ENCODE data around the gene SNX5.

The SNX5 gene

DNA sequence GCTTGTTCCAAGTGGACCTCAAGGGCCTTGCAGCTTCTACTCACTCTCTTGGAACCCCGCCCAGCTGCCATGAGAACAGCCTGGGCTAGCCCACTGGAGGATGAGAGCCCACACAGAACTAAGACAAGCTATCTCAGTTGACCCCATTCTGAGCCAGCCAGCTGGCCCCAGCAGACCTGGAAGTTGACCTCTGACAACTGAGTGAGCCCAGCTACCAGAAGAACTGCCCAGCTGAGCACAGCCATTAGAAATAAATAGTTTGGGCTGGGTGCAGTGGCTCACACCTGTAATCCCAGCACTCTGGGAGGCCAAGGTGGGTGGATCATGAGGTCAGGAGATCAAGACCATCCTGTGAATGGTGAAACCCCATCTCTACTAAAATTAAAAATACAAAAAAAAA lies 37.1 kb downstream of the SNX5 start:
- H3K4me3 ChIP-seq (ENCODE audit: low read depth, low read length) = no peak overlapping the region
- H2AFZ ChIP-seq (ENCODE audit: low read length, unreplicated experiment) = no peak overlapping the region
- no peaks in the 10 kb centered on the region for H3K36me3 ChIP-seq (ENCODE audit: insufficient read depth, low read length)
- H3K79me2 ChIP-seq (ENCODE audit: control insufficient read depth, insufficient read depth, low read length, unreplicated experiment) = no peaks in the 10 kb centered on the region
- H3K4me1 ChIP-seq (ENCODE audit: control insufficient read depth, insufficient read depth, low read length, unreplicated experiment) = peaks cover 7% of the 10 kb centered on the region
- H3K27ac ChIP-seq (ENCODE audit: low read depth, low read length) = no peak overlapping the region
- no peaks in the 10 kb centered on the region for H3K27me3 ChIP-seq (ENCODE audit: insufficient read depth, low read length)

DNA sequence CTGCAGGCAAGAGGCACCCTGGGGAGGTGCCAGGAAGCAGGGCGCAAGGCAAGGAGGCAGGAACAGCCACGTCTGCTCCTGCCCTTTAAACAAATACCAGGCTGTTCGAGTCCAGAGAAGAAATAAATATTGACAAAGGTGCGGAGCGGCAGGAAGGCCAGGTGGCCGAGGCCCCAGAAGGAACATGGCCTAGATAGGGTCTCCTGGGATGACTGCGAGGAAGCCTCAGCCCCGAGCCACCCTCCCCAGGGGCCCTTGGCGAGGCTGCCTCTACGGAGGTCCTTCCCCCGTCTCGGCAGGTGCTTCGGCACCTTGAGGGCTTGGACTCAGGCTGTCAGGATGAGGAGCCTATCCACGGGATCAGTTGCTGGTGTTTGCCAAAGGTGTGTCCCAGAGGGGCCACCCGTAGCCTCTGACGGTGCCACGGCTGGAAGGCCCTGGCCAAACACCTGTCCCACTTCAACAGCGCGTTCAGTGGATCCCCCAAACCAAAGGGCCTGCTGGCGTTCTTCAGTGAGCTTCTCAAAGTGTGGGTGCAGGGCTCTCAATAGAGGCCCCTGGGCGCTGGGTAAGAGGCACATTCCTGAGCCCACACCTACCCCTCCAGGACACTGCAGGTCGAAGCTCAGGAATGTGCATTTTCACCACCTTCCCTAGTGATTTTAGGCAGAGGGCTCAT lies 39.8 kb downstream of the SNX5 start:
- H3K4me3 ChIP-seq (ENCODE audit: low read depth, low read length) = no peak overlapping the region
- no peaks in the 10 kb centered on the region for H3K27me3 ChIP-seq (ENCODE audit: insufficient read depth, low read length)
- no peaks in the 10 kb centered on the region for H3K79me2 ChIP-seq (ENCODE audit: control insufficient read depth, insufficient read depth, low read length, unreplicated experiment)
- H3K4me1 ChIP-seq (ENCODE audit: control insufficient read depth, insufficient read depth, low read length, unreplicated experiment) = no peaks in the 10 kb centered on the region
- H3K36me3 ChIP-seq (ENCODE audit: insufficient read depth, low read length) = no peaks in the 10 kb centered on the region
- no peak overlapping the region for H2AFZ ChIP-seq (ENCODE audit: low read length, unreplicated experiment)
- no peak overlapping the region for H3K27ac ChIP-seq (ENCODE audit: low read depth, low read length)

DNA sequence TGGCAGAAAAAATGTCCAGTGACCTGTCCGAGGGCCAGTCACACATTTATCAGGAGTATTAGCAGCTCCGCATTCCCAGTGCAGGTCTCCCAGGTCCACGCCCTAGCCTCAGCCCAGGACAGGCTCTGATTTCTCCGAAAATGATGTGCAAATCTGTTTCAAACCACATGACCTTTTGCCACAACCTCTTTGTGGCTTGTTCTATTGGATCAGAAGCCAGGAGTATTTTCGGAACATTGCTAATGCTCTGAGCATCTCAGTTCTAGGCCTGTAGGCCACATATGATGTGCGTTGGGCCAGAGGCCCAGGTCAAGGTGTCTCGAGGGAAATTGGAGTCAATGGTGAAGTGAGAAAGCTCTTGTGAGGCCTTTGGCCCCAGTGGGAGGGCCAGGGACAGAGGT lies 40.4 kb downstream of the SNX5 start:
- Histone ChIP-seq H3K4me1 (ENCODE audit: control insufficient read depth, insufficient read depth, low read length, unreplicated experiment) (no peaks in the 10 kb centered on the region), H3K27me3 (ENCODE audit: insufficient read depth, low read length) (no peaks in the 10 kb centered on the region), H3K4me3 (ENCODE audit: low read depth, low read length) (no peak overlapping the region), H2AFZ (ENCODE audit: low read length, unreplicated experiment) (no peak overlapping the region), H3K36me3 (ENCODE audit: insufficient read depth, low read length) (no peaks in the 10 kb centered on the region), H3K27ac (ENCODE audit: low read depth, low read length) (no peak overlapping the region), H3K79me2 (ENCODE audit: control insufficient read depth, insufficient read depth, low read length, unreplicated experiment) (no peaks in the 10 kb centered on the region)

DNA sequence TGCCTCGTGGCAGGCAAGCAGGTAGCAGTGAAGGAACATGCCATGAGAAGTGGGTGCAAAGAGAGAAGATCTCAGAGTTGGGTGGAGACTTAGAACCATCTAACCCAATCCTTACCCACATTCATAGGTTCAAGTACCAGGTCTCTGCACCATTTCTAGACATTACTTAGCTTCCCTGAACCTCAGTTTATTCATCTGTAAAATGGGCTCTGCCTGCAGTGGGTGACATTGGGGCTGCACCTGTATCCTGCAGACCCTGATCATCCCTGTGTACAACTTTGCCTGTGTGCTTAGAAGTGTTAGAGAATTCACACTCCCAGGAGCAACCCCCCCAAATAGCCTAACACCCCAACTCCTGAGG lies 42.7 kb downstream of the SNX5 start:
- Histone ChIP-seq H3K27ac (ENCODE audit: low read depth, low read length) (no peak overlapping the region), H3K36me3 (ENCODE audit: insufficient read depth, low read length) (no peaks in the 10 kb centered on the region), H3K27me3 (ENCODE audit: insufficient read depth, low read length) (no peaks in the 10 kb centered on the region), H3K79me2 (ENCODE audit: control insufficient read depth, insufficient read depth, low read length, unreplicated experiment) (no peaks in the 10 kb centered on the region), H3K4me1 (ENCODE audit: control insufficient read depth, insufficient read depth, low read length, unreplicated experiment) (no peaks in the 10 kb centered on the region), H2AFZ (ENCODE audit: low read length, unreplicated experiment) (no peak overlapping the region), H3K4me3 (ENCODE audit: low read depth, low read length) (no peak overlapping the region)

DNA sequence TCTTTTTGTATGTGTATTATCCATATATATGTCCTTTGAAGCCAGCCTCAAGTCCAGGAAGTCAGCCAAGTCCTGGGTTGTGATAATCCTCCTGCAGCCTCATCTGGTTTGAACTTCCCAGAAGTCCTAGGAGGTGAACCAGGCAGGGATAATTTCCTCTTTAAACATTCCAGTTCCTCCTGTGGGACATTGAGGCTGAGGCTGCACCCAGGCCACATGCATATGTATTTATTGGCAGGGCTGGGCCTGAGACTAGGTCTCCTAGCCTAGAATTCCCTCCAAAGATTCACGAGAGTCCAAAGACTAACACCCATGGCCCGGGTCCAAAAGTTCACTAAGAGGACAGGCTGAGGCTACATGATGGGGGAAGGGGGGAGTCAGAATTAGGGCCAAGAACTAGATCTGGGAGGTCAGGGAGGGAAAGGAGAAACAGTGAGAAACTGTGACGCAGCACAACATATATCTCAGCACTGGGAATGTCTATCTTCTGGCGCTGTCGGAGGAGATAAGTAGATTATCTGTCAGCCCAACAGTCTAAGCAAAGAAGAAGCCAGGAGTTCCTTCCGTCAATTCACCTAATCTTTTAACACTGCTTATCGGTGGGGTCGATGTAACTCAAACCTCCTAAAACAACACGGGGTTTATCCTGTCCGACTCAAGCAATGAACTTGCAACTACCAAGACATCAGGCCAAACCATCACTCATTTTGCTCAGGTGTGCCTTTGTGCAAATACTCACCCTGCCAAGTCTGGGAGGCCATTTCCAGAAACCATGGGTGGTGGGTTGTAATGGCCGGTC lies 43.3 kb downstream of the SNX5 start:
- Histone ChIP-seq H3K4me1 (ENCODE audit: control insufficient read depth, insufficient read depth, low read length, unreplicated experiment) (no peaks in the 10 kb centered on the region), H3K79me2 (ENCODE audit: control insufficient read depth, insufficient read depth, low read length, unreplicated experiment) (no peaks in the 10 kb centered on the region), H3K4me3 (ENCODE audit: low read depth, low read length) (no peak overlapping the region), H2AFZ (ENCODE audit: low read length, unreplicated experiment) (no peak overlapping the region), H3K27ac (ENCODE audit: low read depth, low read length) (no peak overlapping the region), H3K36me3 (ENCODE audit: insufficient read depth, low read length) (no peaks in the 10 kb centered on the region), H3K27me3 (ENCODE audit: insufficient read depth, low read length) (no peaks in the 10 kb centered on the region)

DNA sequence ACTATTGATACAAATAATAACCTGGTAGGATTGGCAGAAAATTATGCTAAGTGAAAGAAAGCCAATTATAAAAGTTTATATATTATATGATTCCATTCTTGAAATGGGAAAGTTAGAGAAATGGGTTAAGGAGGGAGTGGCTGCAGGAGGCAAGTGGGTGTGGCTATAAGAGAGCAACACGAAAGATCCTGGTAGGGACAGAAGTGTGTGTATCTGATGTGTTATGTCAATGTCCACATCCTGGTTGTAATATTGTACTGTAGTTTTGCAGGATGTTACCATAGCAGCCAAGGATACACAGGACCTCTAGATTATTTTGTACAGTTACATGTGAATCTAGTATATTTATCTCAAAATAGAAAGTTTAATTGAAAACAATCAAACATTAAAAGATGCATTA lies 46.8 kb downstream of the SNX5 start:
- Histone ChIP-seq H3K27ac (ENCODE audit: low read depth, low read length) (no peak overlapping the region), H3K36me3 (ENCODE audit: insufficient read depth, low read length) (no peaks in the 10 kb centered on the region), H2AFZ (ENCODE audit: low read length, unreplicated experiment) (no peak overlapping the region), H3K27me3 (ENCODE audit: insufficient read depth, low read length) (no peaks in the 10 kb centered on the region), H3K79me2 (ENCODE audit: control insufficient read depth, insufficient read depth, low read length, unreplicated experiment) (no peaks in the 10 kb centered on the region), H3K4me3 (ENCODE audit: low read depth, low read length) (no peak overlapping the region), H3K4me1 (ENCODE audit: control insufficient read depth, insufficient read depth, low read length, unreplicated experiment) (no peaks in the 10 kb centered on the region)

DNA sequence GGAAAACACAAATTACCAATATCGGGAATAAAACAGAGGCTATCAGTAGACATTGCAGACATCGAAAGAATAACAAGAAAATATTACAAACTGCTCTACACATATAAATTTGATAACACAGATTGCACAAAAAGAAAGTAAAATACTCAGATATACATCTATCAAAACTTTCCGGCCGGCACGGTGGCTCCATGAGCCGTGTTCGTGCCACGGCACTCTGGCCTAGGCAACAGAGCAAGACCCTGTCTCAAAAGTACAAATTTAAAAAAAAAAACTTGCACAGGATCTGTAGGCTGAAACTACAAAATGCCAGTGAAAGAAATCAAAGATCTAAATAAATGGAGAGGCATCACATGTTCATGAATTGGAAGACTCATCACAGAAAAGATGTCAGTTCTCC lies 49.4 kb downstream of the SNX5 start:
- Histone ChIP-seq H3K27me3 (ENCODE audit: insufficient read depth, low read length) (no peaks in the 10 kb centered on the region), H3K36me3 (ENCODE audit: insufficient read depth, low read length) (no peaks in the 10 kb centered on the region), H3K27ac (ENCODE audit: low read depth, low read length) (no peak overlapping the region), H3K79me2 (ENCODE audit: control insufficient read depth, insufficient read depth, low read length, unreplicated experiment) (no peaks in the 10 kb centered on the region), H2AFZ (ENCODE audit: low read length, unreplicated experiment) (no peak overlapping the region), H3K4me3 (ENCODE audit: low read depth, low read length) (no peak overlapping the region), H3K4me1 (ENCODE audit: control insufficient read depth, insufficient read depth, low read length, unreplicated experiment) (no peaks in the 10 kb centered on the region)

DNA sequence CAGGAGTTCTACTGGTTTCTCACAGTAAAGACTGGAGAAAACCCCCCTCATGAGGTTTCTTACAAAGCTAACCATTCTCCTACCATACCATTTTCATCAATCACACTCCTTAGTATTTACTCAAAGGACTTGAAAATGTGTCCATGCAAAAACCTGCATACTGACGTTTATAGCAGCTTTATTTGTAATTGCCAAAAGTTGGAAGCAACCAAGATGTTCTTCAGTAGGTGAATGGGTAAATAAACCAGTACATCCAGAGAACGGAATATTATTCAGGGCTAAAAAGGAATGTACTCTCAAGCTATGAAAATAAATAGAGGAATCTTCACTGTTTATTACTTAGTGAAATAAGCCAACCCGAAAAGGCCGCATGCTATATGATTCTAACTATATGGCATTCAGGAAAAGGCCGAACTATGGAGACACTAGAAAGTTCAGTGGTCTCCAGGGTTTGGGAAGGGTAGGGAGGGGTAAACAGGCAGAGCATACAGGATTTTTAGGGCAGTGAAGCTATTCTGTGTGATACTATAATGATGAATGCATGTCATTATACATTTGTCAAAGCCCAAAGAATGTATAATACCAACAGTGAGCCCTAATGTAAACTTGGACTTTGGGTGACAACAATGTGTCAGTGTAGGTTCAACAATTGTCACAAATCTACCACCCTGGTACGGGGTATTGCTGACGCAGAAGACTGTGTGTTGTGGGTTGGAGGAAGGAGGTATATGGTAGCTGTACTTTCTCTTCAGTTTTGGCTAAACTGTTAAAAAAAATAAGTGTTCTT lies 50.6 kb downstream of the SNX5 start:
- H3K4me1 ChIP-seq (ENCODE audit: control insufficient read depth, insufficient read depth, low read length, unreplicated experiment) = peaks cover 1% of the 10 kb centered on the region
- H3K27ac ChIP-seq (ENCODE audit: low read depth, low read length) = no peak overlapping the region
- H3K79me2 ChIP-seq (ENCODE audit: control insufficient read depth, insufficient read depth, low read length, unreplicated experiment) = no peaks in the 10 kb centered on the region
- H2AFZ ChIP-seq (ENCODE audit: low read length, unreplicated experiment) = no peak overlapping the region
- no peak overlapping the region for H3K4me3 ChIP-seq (ENCODE audit: low read depth, low read length)
- H3K27me3 ChIP-seq (ENCODE audit: insufficient read depth, low read length) = no peaks in the 10 kb centered on the region; the same call in 1 of the 2 replicates
- H3K36me3 ChIP-seq (ENCODE audit: insufficient read depth, low read length) = no peaks in the 10 kb centered on the region

DNA sequence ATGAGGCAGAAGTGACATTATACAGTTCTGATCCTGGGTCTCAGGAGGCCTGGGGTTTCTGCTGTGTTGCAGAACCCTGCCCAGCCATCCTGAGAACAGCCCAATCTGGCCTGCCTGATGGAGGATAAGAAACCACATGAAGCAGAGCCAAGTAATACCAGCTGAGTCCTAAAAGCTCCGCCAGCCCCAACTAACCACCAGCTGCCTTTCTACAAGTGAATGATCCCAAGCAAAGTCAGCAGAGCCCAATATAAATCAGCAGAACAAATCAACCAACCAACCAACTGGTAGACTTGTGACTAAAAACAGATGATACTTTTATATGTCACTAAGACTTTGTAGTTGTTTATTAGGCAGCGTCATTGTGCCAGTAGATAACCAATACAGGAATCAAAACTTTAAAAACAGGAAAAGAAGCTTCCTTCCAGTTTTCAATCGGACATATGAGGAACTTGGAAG lies 52.1 kb downstream of the SNX5 start:
- no peaks in the 10 kb centered on the region for H3K79me2 ChIP-seq (ENCODE audit: control insufficient read depth, insufficient read depth, low read length, unreplicated experiment)
- no peaks in the 10 kb centered on the region for H3K36me3 ChIP-seq (ENCODE audit: insufficient read depth, low read length)
- no peaks in the 10 kb centered on the region; the same call in 1 of the 2 replicates for H3K27me3 ChIP-seq (ENCODE audit: insufficient read depth, low read length)
- no peak overlapping the region for H2AFZ ChIP-seq (ENCODE audit: low read length, unreplicated experiment)
- peaks cover 3% of the 10 kb centered on the region for H3K4me1 ChIP-seq (ENCODE audit: control insufficient read depth, insufficient read depth, low read length, unreplicated experiment)
- no peak overlapping the region for H3K4me3 ChIP-seq (ENCODE audit: low read depth, low read length)
- no peak overlapping the region for H3K27ac ChIP-seq (ENCODE audit: low read depth, low read length)

DNA sequence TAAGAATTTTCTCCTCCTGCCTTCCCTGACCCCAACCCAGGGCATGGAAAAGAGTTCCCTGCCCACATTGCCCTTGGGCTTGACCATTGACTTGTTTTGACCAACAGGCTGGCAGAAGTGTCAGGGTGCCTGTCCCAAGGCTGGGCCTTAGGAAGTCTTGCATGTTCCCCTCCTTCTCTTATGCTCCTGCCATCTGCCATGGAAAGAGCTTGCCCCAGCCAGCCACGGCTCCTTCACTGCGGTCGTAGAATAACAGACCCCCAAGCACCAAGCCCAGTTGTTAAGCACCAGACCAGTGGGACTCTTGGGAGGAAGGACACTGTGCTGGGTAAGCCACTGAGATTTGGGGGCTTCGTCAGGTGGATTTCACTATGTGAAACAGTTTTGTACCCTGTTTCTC lies 53.6 kb downstream of the SNX5 start:
- no peaks in the 10 kb centered on the region for H3K36me3 ChIP-seq (ENCODE audit: insufficient read depth, low read length)
- no peaks in the 10 kb centered on the region for H3K79me2 ChIP-seq (ENCODE audit: control insufficient read depth, insufficient read depth, low read length, unreplicated experiment)
- no peak overlapping the region for H2AFZ ChIP-seq (ENCODE audit: low read length, unreplicated experiment)
- H3K27me3 ChIP-seq (ENCODE audit: insufficient read depth, low read length) = no peaks in the 10 kb centered on the region; the same call in 1 of the 2 replicates
- H3K4me3 ChIP-seq (ENCODE audit: low read depth, low read length) = no peak overlapping the region
- no peak overlapping the region for H3K27ac ChIP-seq (ENCODE audit: low read depth, low read length)
- H3K4me1 ChIP-seq (ENCODE audit: control insufficient read depth, insufficient read depth, low read length, unreplicated experiment) = peaks cover 5% of the 10 kb centered on the region
